Measurements from ENCODE around the gene MAST2.

GRCh38 chr1:45815667-45816458 is 12.5 kb downstream of the MAST2 start:
- TF ChIP-seq EZH2 (IDR thresholded peaks at IDR 0.05; ENCODE audit: borderline replicate concordance, low read length), result no peak
- TF ChIP-seq, protein P1, sequence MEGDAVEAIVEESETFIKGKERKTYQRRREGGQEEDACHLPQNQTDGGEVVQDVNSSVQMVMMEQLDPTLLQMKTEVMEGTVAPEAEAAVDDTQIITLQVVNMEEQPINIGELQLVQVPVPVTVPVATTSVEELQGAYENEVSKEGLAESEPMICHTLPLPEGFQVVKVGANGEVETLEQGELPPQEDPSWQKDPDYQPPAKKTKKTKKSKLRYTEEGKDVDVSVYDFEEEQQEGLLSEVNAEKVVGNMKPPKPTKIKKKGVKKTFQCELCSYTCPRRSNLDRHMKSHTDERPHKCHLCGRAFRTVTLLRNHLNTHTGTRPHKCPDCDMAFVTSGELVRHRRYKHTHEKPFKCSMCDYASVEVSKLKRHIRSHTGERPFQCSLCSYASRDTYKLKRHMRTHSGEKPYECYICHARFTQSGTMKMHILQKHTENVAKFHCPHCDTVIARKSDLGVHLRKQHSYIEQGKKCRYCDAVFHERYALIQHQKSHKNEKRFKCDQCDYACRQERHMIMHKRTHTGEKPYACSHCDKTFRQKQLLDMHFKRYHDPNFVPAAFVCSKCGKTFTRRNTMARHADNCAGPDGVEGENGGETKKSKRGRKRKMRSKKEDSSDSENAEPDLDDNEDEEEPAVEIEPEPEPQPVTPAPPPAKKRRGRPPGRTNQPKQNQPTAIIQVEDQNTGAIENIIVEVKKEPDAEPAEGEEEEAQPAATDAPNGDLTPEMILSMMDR (conservative IDR thresholded peaks at IDR 0.05 in 1 of 2, IDR thresholded peaks at IDR 0.05 in 1 of 2; ENCODE audit: extremely low read depth in 1 of 2, insufficient read depth in 1 of 2, low read depth in 1 of 2, low read length in 2 of 2), result no peak

Measured in mammary epithelial cell (primary cell).